ENCODE measurements around the gene LMF1. TPM values are rescaled to one million over a fixed set of nuclear protein-coding genes. Genes with fewer than 3 reads are reported as not detected.

The LMF1 gene
- total and polyA plus RNA-seq, 2 of the 13 experiments (the other 11 are each of a cell fraction or from before 2014, with no cell fraction given): 6.8 to 8.5 TPM

GRCh38 chr16:976389-976931 lies 5.7 kb upstream of the LMF1 start (continued):
- TF ChIP-seq ZNF766 (CRISPR knock-in tag; IDR thresholded peaks at IDR 0.05; ENCODE audit: borderline replicate concordance): no peak
- no peak for TF ChIP-seq TFDP2 (CRISPR knock-in tag; IDR thresholded peaks at IDR 0.05)
- TF ChIP-seq FOXC1 (CRISPR knock-in tag; IDR thresholded peaks at IDR 0.05; ENCODE audit: borderline replicate concordance): no peak
- TF ChIP-seq ATF6 (CRISPR knock-in tag; conservative IDR thresholded peaks at IDR 0.05): no peak
- 0 out of 2 replicates have a peak, but pooled peaks have one; percentile 8 for TF ChIP-seq ZNF687 (CRISPR knock-in tag; IDR thresholded peaks at IDR 0.05)
- TF ChIP-seq ELF4 (CRISPR knock-in tag; IDR thresholded peaks at IDR 0.05; ENCODE audit: borderline replicate concordance): no peak
- TF ChIP-seq SKIL (CRISPR knock-in tag; IDR thresholded peaks at IDR 0.05; ENCODE audit: borderline replicate concordance): 0 out of 2 replicates have a peak, but pooled peaks have one; percentile 21
- TF ChIP-seq MEF2D (CRISPR knock-in tag; IDR thresholded peaks at IDR 0.05): no peak
- TF ChIP-seq TFAP4 (IDR thresholded peaks at IDR 0.05; ENCODE audit: borderline replicate concordance, low read depth): peak; percentile 27; the same call in 1 of the 2 replicates
- TF ChIP-seq ZNF7 (CRISPR knock-in tag; IDR thresholded peaks at IDR 0.05): no peak
- no peak for TF ChIP-seq EHMT2 (IDR thresholded peaks at IDR 0.05; ENCODE audit: borderline replicate concordance, low read depth, low read length)
- no peak for TF ChIP-seq FOXP1 (IDR thresholded peaks at IDR 0.05)
- no peak for TF ChIP-seq FOXP1 (CRISPR knock-in tag; IDR thresholded peaks at IDR 0.05)
- no peak for TF ChIP-seq CAMTA2 (CRISPR knock-in tag; IDR thresholded peaks at IDR 0.05; ENCODE audit: borderline replicate concordance)
- TF ChIP-seq PHF20 (CRISPR knock-in tag; IDR thresholded peaks at IDR 0.05): no peak
- no peak for TF ChIP-seq ZNF121 (CRISPR knock-in tag; IDR thresholded peaks at IDR 0.05)

Measured in HepG2 (cell line).